K562 (cell line): ENCODE results near the gene GJA9. TPM values are rescaled to one million over a fixed set of nuclear protein-coding genes. Genes with fewer than 3 reads are reported as not detected.

Source experiments
- BHLHE40 ChIP-seq: IDR thresholded peaks from 2 replicates; pipeline ENCODE4 v1.6.1; 2011; ENCODE audit warnings: low read length, improper control_type of control experiment
- FOXK1 ChIP-seq: sonication (generic); formaldehyde crosslinking; IDR thresholded peaks from 2 replicates; pipeline ENCODE4 v1.8.0; 2022; ENCODE audit warnings: missing genetic modification reagents, mild to moderate bottlenecking, borderline replicate concordance
- GTF2E2 ChIP-seq: fragments of 200-800 bp; sonication (Bioruptor generic); IDR thresholded peaks from 2 replicates; pipeline ENCODE4 v1.6.1; 2016; ENCODE audit warnings: missing genetic modification characterization, missing compliant biosample characterization
- HDAC6 ChIP-seq: IDR thresholded peaks from 2 replicates; pipeline ENCODE4 v1.6.1; 2012; ENCODE audit warnings: low read depth, mild to moderate bottlenecking, control low read depth, inconsistent platforms, low read length, moderate library complexity
- HNRNPL ChIP-seq: fragments of 200-400 bp; formaldehyde crosslinking; IDR thresholded peaks from 2 replicates; pipeline ENCODE4 v1.6.1; 2017; ENCODE audit warnings: low read depth, mild to moderate bottlenecking, low read length
- IRF2 ChIP-seq: sonication (generic); formaldehyde crosslinking; IDR thresholded peaks from 2 replicates; pipeline ENCODE4 v1.8.1; 2022; ENCODE audit warnings: mild to moderate bottlenecking, missing genetic modification reagents
- L3MBTL2 ChIP-seq: fragments of 450-650 bp; IDR thresholded peaks from 2 replicates; pipeline ENCODE4 v1.6.1; 2016; ENCODE audit warnings: mild to moderate bottlenecking, moderate library complexity
- NCOA4 ChIP-seq: fragments of 450-650 bp; IDR thresholded peaks from 2 replicates; pipeline ENCODE4 v1.6.1; 2018; ENCODE audit warnings: mild to moderate bottlenecking; ENCODE audit not compliant: partially characterized antibody
- RCOR1 ChIP-seq, 2 experiments: IDR thresholded peaks; 2 replicates each; pipeline ENCODE4 v1.6.1; 2012; ENCODE audit warnings: low read depth in 2 of 2, low read length in 2 of 2, borderline replicate concordance in 1 of 2, improper control_type of control experiment in 1 of 2
- SMARCA4 ChIP-seq: fragments of 450-650 bp; IDR thresholded peaks from 2 replicates; pipeline ENCODE4 v1.6.1; 2016
- SRF ChIP-seq, 2 experiments: fragments of 250-450, 450-650 bp in 1 of 2; sonication (Bioruptor Pico) in 1 of 2; sonication (generic) in 1 of 2; formaldehyde crosslinking; IDR thresholded peaks; 2 replicates each; pipeline versions ENCODE4 v1.5.0 to v1.5.1; 2020 to 2022; ENCODE audit warnings: mild to moderate bottlenecking in 1 of 2, missing genetic modification reagents in 1 of 2
- TAF15 ChIP-seq: fragments of 200-400 bp; formaldehyde crosslinking; IDR thresholded peaks from 2 replicates; pipeline ENCODE4 v1.6.1; 2017; ENCODE audit warnings: mild to moderate bottlenecking, low read depth, low read length, moderate library complexity
- TAL1 ChIP-seq: fragments of 450-650 bp; IDR thresholded peaks from 2 replicates; pipeline ENCODE4 v1.6.1; 2016; ENCODE audit warnings: mild to moderate bottlenecking
- XRCC5 ChIP-seq: fragments of 200-400 bp; formaldehyde crosslinking; IDR thresholded peaks from 2 replicates; pipeline ENCODE4 v1.6.1; 2017; ENCODE audit warnings: low read depth, mild to moderate bottlenecking, low read length
- ZBTB1 ChIP-seq: sonication (generic); formaldehyde crosslinking; IDR thresholded peaks from 2 replicates; pipeline ENCODE4 v1.8.1; 2023; ENCODE audit warnings: missing genetic modification reagents, low read depth, mild to moderate bottlenecking, borderline replicate concordance
- ZC3H4 ChIP-seq: sonication (generic); formaldehyde crosslinking; IDR thresholded peaks from 2 replicates; pipeline ENCODE4 v1.9.0; 2021; ENCODE audit warnings: missing genetic modification reagents, borderline replicate concordance
- ZEB2 ChIP-seq: fragments of 450-650 bp; IDR thresholded peaks from 2 replicates; pipeline ENCODE4 v1.6.1; 2016
- ZNF146 ChIP-seq: IDR thresholded peaks from one replicate; pipeline ENCODE4 v1.6.1; 2018; ENCODE audit warnings: missing compliant biosample characterization; ENCODE audit not compliant: unreplicated experiment
- polyA plus RNA-seq, 8 experiments: library from polyadenylated mRNA; depleted of rRNA in 4 of 8; stranded (reverse) in 5 of 8; unstranded in 3 of 8; fragments of >200 nt; fragmentation: Nextera tagmentation in 2 of 8; fragmentation: Illumina TruSeq in 1 of 8; extraction: Ambion mirVana in 2 of 8; extraction: Trizol in 1 of 8; gene quantifications; 2 replicates each; pipeline versions ENCODE4 v1.2.1 to v1.2.3, GENCODE V29; 2011 to 2014; ENCODE audit warnings: inconsistent platforms in 1 of 8, missing spikeins in 1 of 8
- total RNA-seq, 7 experiments: library from RNA; depleted of rRNA in 6 of 7; stranded (reverse); fragments of >200 nt in 6 of 7; fragmentation: Illumina TruSeq in 2 of 7; extraction: Trizol in 2 of 7; gene quantifications; 2 replicates each; pipeline versions ENCODE4 v1.2.1 to v1.2.3, GENCODE V29; 2011 to 2021; ENCODE audit warnings: low replicate concordance in 1 of 7
- TF ChIP-seq, protein P1 (sequence below), 2 experiments: fragments of 450-650 bp; IDR thresholded peaks; 2 replicates each; pipeline ENCODE4 v1.6.1; 2016; ENCODE audit warnings: mild to moderate bottlenecking in 2 of 2, borderline replicate concordance in 1 of 2, low read depth in 1 of 2, moderate library complexity in 1 of 2

Gene GJA9
- total and polyA plus RNA-seq, 9 of the 15 experiments (the other 6 are each of a cell fraction or from before 2014, with no cell fraction given) = not detected

- TF ChIP-seq ZEB2 (no peak), GTF2E2 (tag) (peak; percentile 63; the same call in 1 of the 2 replicates), IRF2 (no peak), ZNF146 (CRISPR knock-in tag) (no peak), HNRNPL (no peak; the same call in 1 of the 2 replicates), ZC3H4 (CRISPR knock-in tag) (no peak), TAL1 (no peak), XRCC5 (no peak), SRF (CRISPR knock-in tag; IDR thresholded peaks at IDR 0.05) (no peak), SMARCA4 (no peak), NCOA4 (no peak), BHLHE40 (no peak), TAF15 (0 out of 2 replicates have a peak, but pooled peaks have one; percentile 27), FOXK1 (peak; percentile 59; the same call in 1 of the 2 replicates), ZBTB1 (CRISPR knock-in tag) (peak; percentile 6; the same call in 1 of the 2 replicates), HDAC6 (no peak), RCOR1 (IDR thresholded peaks at IDR 0.05; ENCODE audit: borderline replicate concordance in 1 of 2, low read depth in 2 of 2, low read length in 2 of 2) (no peak), L3MBTL2 (peak; percentile 59; the same call in 1 of the 2 replicates)
- TF ChIP-seq, protein P1, sequence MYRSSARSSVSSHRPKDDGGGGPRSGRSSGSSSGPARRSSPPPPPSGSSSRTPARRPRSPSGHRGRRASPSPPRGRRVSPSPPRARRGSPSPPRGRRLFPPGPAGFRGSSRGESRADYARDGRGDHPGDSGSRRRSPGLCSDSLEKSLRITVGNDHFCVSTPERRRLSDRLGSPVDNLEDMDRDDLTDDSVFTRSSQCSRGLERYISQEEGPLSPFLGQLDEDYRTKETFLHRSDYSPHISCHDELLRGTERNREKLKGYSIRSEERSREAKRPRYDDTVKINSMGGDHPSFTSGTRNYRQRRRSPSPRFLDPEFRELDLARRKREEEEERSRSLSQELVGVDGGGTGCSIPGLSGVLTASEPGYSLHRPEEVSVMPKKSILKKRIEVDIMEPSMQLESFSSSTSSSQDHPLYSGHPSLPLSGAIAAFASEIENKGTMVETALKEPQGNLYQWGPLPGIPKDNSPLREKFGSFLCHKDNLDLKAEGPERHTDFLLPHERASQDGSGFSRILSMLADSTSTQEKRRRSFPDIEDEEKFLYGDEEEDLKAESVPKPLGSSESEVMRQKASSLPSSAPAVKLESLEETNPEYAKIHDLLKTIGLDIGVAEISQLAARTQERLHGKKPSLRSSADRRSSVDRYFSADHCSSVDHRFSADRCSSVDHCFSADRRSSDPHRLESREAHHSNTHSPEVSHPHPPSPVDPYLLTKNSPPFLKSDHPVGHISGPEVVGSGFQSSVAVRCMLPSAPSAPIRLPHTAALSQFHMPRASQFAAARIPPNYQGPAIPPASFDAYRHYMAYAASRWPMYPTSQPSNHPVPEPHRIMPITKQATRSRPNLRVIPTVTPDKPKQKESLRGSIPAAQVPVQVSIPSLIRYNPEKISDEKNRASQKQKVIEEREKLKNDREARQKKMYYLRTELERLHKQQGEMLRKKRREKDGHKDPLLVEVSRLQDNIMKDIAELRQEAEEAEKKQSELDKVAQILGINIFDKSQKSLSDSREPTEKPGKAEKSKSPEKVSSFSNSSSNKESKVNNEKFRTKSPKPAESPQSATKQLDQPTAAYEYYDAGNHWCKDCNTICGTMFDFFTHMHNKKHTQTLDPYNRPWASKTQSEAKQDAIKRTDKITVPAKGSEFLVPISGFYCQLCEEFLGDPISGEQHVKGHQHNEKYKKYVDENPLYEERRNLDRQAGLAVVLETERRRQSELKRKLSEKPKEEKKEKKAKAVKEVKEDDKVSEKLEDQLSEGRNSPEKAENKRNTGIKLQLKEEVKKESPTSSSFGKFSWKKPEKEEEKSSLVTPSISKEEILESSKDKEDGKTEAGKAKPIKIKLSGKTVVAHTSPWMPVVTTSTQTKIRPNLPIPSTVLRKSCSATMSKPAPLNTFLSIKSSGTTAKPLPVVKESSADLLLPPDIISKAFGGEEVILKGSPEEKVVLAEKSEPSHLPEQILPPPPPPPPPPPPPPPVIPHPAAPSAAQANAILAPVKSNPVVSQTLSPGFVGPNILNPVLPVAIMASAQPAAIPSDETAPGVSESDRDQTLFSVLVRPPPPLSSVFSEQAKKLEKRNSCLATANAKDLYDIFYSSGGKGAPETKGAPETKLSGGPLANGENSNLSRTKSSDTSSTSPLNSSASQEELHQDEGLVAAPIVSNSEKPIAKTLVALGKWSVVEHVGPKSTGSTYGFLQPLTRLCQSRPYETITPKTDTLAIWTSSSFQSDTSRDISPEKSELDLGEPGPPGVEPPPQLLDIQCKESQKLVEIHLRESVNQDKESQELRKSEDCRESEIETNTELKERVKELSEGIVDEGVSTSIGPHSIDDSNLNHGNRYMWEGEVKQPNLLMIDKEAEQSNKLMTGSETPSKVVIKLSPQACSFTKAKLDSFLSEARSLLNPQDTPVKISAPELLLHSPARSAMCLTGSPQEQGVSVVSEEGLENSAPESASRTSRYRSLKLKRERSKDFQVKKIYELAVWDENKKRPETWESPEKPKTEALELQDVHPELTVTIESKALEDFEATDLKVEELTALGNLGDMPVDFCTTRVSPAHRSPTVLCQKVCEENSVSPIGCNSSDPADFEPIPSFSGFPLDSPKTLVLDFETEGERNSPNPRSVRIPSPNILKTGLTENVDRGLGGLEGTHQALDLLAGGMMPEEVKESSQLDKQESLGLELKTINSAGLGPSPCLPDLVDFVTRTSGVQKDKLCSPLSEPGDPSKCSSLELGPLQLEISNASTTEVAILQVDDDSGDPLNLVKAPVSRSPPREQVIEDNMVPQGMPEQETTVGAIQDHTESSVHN (IDR thresholded peaks at IDR 0.05; ENCODE audit: borderline replicate concordance in 1 of 2, low read depth in 1 of 2) = no peak
Observed at GRCh38 chr1:38872401-38873026, 8.9 kb downstream of the GJA9 start (continued).
